Hepatocyte (in vitro differentiated cells): ENCODE measurements around the gene CLIC3. TPM values are rescaled to one million over a fixed set of nuclear protein-coding genes. Genes with fewer than 3 reads are reported as not detected.

Experiments used
- DNase-seq: peaks from one replicate; pipeline ENCODE4 v3.0.0-alpha.2; 2016; ENCODE audit warnings: low spot score
- H2AFZ ChIP-seq: fragments of 200-600 bp; sonication (generic); 2 replicates; pipeline ENCODE4 v1.6.0; 2016; ENCODE audit warnings: antibody characterized with exemption, mild to moderate bottlenecking
- H3K27ac ChIP-seq: fragments of 200-600 bp; sonication (generic); 2 replicates; pipeline ENCODE4 v1.5.1; 2016; ENCODE audit warnings: mild to moderate bottlenecking
- H3K27me3 ChIP-seq: fragments of 200-600 bp; sonication (generic); 2 replicates; pipeline ENCODE4 v1.6.1; 2016
- H3K36me3 ChIP-seq: fragments of 200-600 bp; sonication (generic); replicated peaks from 2 replicates; pipeline ENCODE4 v1.5.1; 2016; ENCODE audit warnings: low read depth; ENCODE audit not compliant: insufficient read depth
- H3K4me1 ChIP-seq: fragments of 200-600 bp; sonication (generic); 2 replicates; pipeline ENCODE4 v1.5.1; 2016; ENCODE audit warnings: mild to moderate bottlenecking, moderate library complexity; ENCODE audit not compliant: insufficient read depth
- H3K4me2 ChIP-seq: fragments of 200-600 bp; sonication (generic); 2 replicates; pipeline ENCODE4 v1.6.0; 2016
- H3K4me3 ChIP-seq: fragments of 200-600 bp; sonication (generic); 2 replicates; pipeline ENCODE4 v1.5.1; 2016; ENCODE audit warnings: mild to moderate bottlenecking
- H3K79me2 ChIP-seq: fragments of 200-600 bp; sonication (generic); 2 replicates; pipeline ENCODE4 v1.6.0; 2017; ENCODE audit warnings: mild to moderate bottlenecking
- H3K9me2 ChIP-seq: fragments of 200-600 bp; sonication (generic); replicated peaks from 2 replicates; pipeline ENCODE4 v1.6.0; 2017; ENCODE audit warnings: mild to moderate bottlenecking; ENCODE audit not compliant: insufficient read depth
- H3K9me3 ChIP-seq: fragments of 200-600 bp; sonication (generic); 2 replicates; pipeline ENCODE4 v1.5.1; 2016; ENCODE audit warnings: low read depth, mild to moderate bottlenecking
- H4K20me1 ChIP-seq: fragments of 200-600 bp; sonication (generic); 2 replicates; pipeline ENCODE4 v1.6.0; 2016; ENCODE audit warnings: mild to moderate bottlenecking; ENCODE audit not compliant: insufficient read depth, poor library complexity, severe bottlenecking
- EZH2 ChIP-seq: fragments of 200-600 bp; sonication (generic); IDR thresholded peaks from 2 replicates; pipeline ENCODE4 v1.6.1; 2016; ENCODE audit warnings: antibody characterized with exemption, mild to moderate bottlenecking, borderline replicate concordance
- EZH2phosphoT487 ChIP-seq: fragments of 200-600 bp; sonication (generic); IDR thresholded peaks from one replicate; pipeline ENCODE4 v1.6.1; 2018; ENCODE audit warnings: antibody characterized with exemption, mild to moderate bottlenecking, low read depth, moderate library complexity; ENCODE audit not compliant: unreplicated experiment, severe bottlenecking
- WGBS: methylation state at CpG from one replicate; pipeline ENCODE4 v1.1.6; 2016; ENCODE audit warnings: low lambda C conversion rate; ENCODE audit errors: missing lambda C conversion rate; 5-methylcytosine and 5-hydroxymethylcytosine counted together
- polyA plus RNA-seq: library from polyadenylated mRNA; unstranded; fragments of >200 nt; fragmentation: Nextera tagmentation; extraction: Ambion mirVana; gene quantifications from 2 replicates; pipeline ENCODE4 v1.2.1, GENCODE V29; 2016
- total RNA-seq: library from RNA; depleted of rRNA; stranded (reverse); fragments of >200 nt; gene quantifications from 2 replicates; pipeline ENCODE4 v1.2.3, GENCODE V29; 2014
- TF ChIP-seq, protein P1 (sequence below): fragments of 200-600 bp; sonication (generic); IDR thresholded peaks from 2 replicates; pipeline ENCODE4 v1.5.1; 2016; ENCODE audit warnings: antibody characterized with exemption, mild to moderate bottlenecking; ENCODE audit not compliant: poor library complexity

Gene CLIC3
- total and polyA plus RNA-seq, 2 experiments from 2014 or later = 6.6 to 45.0 TPM

DNA sequence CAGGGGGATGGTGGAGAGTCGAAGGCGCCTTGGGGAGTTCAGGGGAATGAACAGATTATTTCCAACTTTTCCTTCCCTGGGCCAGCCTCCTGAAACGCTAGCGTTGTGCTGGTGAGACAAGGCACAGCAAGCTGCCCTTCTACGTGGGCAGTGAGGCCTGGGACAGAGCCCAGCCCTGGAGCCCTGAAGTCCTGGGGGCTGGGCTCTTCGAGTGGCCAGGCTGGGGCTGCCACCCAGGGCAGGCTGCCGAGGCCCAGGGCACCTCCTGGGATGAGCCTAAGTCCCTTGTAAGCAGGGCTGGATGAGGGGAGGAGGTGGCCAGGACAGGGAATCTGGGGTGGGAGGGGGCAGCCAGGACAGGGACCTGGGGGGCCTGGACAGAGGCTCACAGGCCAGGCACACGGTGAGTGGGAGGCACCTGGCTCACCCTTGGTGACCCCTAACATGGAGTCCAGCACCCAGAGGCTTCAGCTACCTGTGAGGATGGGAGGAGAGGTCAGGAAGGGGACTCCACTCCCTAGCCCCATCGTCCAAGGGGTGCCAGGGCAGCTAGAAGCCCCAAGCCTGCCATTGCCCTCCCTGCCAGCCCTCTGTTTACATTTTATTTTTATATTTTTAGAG, 45.6 kb downstream of the CLIC3 start:
- peaks cover 8% of the 10 kb centered on the region for H3K4me1 ChIP-seq
- H3K79me2 ChIP-seq = peaks cover 3% of the 10 kb centered on the region
- peak overlapping the region; percentile 94 for H3K4me2 ChIP-seq
- TF ChIP-seq, protein P1, sequence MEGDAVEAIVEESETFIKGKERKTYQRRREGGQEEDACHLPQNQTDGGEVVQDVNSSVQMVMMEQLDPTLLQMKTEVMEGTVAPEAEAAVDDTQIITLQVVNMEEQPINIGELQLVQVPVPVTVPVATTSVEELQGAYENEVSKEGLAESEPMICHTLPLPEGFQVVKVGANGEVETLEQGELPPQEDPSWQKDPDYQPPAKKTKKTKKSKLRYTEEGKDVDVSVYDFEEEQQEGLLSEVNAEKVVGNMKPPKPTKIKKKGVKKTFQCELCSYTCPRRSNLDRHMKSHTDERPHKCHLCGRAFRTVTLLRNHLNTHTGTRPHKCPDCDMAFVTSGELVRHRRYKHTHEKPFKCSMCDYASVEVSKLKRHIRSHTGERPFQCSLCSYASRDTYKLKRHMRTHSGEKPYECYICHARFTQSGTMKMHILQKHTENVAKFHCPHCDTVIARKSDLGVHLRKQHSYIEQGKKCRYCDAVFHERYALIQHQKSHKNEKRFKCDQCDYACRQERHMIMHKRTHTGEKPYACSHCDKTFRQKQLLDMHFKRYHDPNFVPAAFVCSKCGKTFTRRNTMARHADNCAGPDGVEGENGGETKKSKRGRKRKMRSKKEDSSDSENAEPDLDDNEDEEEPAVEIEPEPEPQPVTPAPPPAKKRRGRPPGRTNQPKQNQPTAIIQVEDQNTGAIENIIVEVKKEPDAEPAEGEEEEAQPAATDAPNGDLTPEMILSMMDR = no peak
- TF ChIP-seq EZH2phosphoT487 (no peak), EZH2 (no peak)
- no peaks in the 10 kb centered on the region for H3K27me3 ChIP-seq
- no peaks in the 10 kb centered on the region for H3K36me3 ChIP-seq
- H2AFZ ChIP-seq = no peak overlapping the region
- WGBS = 48% methylated on average over 8 of the region's 9 CpGs
- H3K9me2 ChIP-seq = no peaks in the 10 kb centered on the region
- peak overlapping the region; percentile 98 for H3K27ac ChIP-seq
- no peaks in the 10 kb centered on the region for H3K9me3 ChIP-seq
- no peaks in the 10 kb centered on the region for H4K20me1 ChIP-seq
- no peak overlapping the region for H3K4me3 ChIP-seq
- DNase-seq = no peak

DNA sequence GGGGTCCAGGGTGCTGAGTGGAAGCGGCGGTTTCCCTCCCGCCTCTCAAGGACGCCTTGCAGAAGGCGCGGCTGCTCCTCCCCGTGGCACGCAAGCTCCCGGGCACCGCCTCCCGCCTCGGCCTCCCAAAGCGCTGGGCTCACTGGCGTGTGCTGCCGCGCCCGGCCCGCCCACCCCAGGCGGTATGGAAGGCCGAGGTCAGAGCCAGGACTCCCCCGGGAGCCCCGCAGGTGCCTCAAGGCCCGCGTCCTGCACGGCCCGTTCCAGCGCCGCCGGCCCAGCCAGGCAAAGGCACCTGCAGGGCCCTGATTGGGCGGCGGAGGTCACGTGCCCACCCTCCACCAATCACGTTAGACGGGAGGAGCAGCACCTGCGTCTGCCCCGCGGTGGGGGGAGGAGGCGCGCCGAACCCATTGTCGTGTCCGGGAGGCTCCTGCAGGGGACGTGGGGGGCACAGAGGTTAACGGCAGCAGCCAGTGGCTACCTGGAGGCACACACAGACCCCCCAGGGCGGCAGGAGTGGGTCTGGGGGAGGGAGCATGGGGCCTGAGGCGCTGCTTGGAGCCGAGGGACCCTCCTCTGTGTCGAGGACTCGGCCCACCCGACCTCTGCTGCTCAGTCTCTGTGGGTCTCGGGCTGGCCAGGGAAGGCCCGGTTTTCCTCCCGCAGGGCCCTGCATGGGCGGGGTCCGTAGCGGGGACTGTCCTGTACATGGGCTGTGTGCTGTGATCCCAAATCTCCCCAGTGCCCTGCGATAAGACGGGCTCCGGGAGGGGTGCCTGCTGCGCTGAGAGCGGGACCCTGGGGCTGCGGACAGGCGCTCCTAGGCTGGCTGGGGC, 46.3 kb downstream of the CLIC3 start:
- Histone ChIP-seq H3K4me3 (peak overlapping the region; percentile 62), H3K4me1 (peaks cover 9% of the 10 kb centered on the region), H3K9me3 (no peaks in the 10 kb centered on the region), H4K20me1 (no peaks in the 10 kb centered on the region), H3K27ac (peak overlapping the region; percentile 98), H2AFZ (no peak overlapping the region), H3K36me3 (no peaks in the 10 kb centered on the region), H3K4me2 (peak overlapping the region; percentile 94), H3K79me2 (peaks cover 3% of the 10 kb centered on the region), H3K9me2 (no peaks in the 10 kb centered on the region), H3K27me3 (no peaks in the 10 kb centered on the region)
- no peak for TF ChIP-seq EZH2phosphoT487
- TF ChIP-seq, protein P1 = no peak
- no peak for TF ChIP-seq EZH2
- DNase-seq = peak; percentile 96
- WGBS = 10% methylated on average over 28 of the region's 63 CpGs

DNA sequence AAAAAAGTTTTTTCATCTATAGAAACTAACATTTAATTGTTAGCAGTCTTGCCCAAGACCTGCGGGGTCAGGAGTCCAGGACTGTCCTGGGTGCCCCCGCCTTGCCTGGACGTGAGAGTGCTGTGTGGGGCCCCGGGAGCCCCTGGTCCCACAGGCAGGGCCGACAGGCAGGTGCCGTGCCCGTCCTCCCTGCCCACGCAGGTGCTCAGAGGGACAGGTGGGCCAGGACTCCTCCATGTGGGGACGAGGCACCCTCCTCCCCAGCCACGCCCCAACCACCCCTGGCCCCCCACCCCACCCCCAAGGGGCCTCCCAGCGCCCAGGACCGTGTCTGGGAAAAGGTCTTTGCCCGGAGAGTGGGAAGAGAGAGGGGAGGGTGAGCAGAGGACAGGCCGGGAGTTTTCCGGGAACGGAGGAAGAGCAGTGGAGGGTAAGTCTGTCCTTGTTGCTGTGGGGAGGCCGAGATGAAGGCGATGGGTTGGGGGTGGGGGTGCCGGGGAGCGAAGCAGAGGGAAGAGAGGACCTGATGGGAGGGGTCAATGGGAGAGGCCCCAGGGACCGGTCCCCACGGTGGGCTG, 47.0 kb downstream of the CLIC3 start:
- peak overlapping the region; percentile 98 for H3K27ac ChIP-seq
- 17% methylated on average over 15 of the region's 22 CpGs for WGBS
- no peaks in the 10 kb centered on the region for H3K9me3 ChIP-seq
- peaks cover 3% of the 10 kb centered on the region for H3K79me2 ChIP-seq
- H3K4me2 ChIP-seq = peak overlapping the region; percentile 94
- H3K4me1 ChIP-seq = peaks cover 12% of the 10 kb centered on the region
- no peak for TF ChIP-seq EZH2phosphoT487
- no peak for TF ChIP-seq EZH2
- TF ChIP-seq, protein P1 = no peak
- H3K4me3 ChIP-seq = peak overlapping the region; percentile 15
- DNase-seq = peak; percentile 66
- H4K20me1 ChIP-seq = no peaks in the 10 kb centered on the region
- no peaks in the 10 kb centered on the region for H3K9me2 ChIP-seq
- H2AFZ ChIP-seq = no peak overlapping the region
- no peaks in the 10 kb centered on the region for H3K36me3 ChIP-seq
- no peaks in the 10 kb centered on the region for H3K27me3 ChIP-seq
